Bone marrow (tissue), 2 donors: ENCODE data around the gene FGF22.
"Not testable (repeated sequence)": the region's sequence is repeated elsewhere in the genome, so short reads cannot be mapped to it uniquely, and the experiment has no call there.

ENCODE experiments used
- DNase-seq, 2 donors: peaks; one replicate each; lab custom pipeline; 2025; lab: John Stamatoyannopoulos, UW

Gene FGF22

DNA sequence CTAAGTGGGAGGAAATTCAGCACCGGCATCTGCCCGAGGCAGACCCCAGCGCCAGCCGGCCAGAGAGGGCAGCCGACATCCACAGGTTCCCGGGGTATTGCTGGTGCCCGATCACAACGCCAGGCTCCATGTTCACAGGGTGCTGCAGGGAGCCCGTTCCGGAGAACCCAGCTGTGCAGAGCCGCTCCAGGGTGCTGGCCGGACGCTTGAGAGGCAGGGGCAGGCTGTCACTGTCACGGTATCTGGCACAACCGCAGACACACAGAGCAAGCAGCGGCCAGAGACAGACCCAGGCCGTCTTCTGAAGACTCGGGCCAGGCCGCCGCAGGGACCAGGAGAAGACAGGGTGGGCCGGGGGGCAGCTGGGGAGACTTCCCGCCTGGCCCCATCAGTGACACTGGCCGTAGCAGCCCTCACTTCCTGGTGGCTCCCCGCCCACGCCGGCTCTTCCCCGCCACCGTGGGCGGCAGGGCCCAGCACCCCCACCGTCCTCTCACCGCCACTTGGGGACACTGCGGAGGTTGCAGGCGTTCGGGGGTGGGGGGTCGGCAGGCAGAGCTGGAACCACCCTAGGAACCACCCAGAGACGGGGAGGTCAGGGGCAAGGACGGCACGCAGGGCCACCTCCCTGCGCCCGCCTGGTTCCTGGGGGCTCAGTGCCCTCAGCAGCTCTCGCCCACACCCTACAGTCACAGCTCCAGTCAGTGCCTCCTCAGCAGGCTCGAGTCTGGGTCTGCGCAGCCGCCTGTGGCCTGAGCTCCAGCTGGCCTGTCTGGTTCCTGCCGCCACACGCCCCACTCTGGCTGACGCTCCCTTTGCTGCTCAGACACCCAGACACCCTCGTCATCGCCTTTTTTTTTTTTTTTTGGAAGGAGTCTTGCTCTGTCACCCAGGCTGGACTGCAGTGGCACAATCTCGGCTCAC, 19.5 kb downstream of the FGF22 start:
- no peak for DNase-seq

GRCh38 chr19:660793-661426, 21.2 kb downstream of the FGF22 start:
- DNase-seq, result no peak

- DNase-seq, result peak; percentile 16 to 55
Observed at GRCh38 chr19:661427-662196, 21.9 kb downstream of the FGF22 start.

DNA sequence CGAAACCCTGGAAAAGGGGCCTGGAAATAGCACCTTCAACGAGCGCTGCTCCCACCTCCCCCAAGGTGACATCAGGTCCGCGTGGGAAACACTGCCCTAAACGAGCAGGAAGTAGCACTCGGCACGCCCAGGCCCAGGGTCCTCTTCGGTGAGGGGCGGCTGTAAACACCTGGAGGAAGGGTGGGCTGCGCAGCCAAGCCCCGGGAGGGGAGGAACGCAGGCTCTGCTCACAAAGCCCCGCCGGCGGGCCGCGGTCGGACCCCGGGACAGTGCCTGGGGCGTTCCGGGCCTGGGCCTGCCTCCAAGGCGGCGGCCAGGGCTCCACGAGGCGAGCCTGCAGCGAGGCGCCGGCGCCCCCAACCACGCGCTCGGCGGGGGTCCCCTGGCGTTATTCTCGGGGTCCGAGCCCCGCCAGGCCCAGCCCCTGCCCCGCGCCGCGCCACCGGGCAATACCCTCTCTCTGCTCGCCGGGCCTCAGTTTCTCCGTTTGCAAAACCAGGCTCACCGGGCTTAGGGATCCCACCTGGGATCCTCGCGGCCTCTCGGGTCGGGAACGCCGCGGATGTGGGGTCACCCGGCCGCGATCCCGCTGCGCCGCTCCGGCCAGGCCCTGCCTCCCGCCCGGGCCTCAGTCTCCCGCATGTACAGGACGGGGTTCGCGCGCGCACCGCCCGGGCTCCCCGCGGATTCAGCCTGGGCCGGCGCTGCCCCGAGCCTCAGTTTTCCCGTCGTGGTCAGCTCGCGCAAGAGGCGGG, 22.7 kb downstream of the FGF22 start:
- peak in 1 of 2 donors; percentile 21 for DNase-seq

DNA sequence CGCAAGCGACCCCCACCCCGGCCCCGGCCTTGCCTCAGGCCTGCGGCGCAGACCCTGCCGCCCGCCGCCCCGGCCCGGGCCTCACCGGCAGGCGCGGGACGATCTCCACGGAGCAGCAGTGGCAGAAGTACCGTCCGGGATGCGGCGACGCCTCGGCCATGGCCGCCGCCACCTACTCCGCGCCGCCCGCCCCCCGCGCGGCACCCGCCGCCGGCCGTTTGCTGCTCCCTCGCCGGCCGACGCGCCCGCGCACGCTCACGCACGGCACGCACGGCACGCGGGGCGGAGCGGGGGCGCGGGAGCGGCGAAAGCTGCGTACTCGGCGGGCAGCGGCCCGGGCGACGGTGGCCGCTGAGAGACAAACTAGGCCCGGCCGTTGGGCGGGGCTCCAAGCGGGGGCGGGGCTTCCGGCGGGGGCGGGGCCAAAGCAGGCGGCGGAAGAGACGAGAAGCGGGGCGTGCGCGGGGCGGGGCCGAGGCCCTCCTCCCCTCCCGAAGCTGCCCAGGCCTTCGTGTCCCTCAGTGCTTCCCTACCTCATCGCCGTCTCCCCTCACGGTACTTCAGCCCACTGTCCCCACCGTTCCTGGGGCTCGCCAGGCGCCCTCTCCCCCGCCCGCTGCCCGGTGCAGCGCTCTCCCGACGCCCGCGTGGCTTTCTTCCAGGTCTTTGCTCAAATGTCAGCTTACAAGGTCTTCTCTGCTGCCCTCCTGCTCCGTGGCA, 23.4 kb downstream of the FGF22 start, which contains the start of gene RNF126:
RNF126 (minus strand) TSS at position 253 of the 720 bp plus-strand sequence; CDS start at position 160, 93 bp downstream.
- DNase-seq, result peak; percentile 79 to 92

DNA sequence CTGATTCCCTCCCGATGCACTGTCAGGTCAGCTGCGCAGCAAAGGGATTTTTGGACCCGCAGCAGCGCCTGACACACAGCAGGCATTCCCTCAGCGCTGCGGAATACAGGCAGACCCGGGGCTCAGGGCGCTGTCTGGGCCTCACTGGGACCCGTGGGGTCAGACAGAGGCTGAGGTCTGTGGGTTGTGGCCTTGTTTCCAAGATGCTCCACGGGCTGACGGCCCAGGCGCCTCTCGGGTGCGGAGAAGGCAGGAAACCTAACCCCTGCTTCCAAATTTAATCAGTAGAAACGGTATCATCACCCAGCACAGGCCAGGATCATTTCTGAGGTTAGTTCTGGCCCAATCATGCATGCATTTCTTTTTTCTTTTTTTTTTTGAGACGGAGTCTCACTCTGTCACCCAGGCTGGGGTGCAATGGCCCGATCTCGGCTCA, 24.0 kb downstream of the FGF22 start:
- no peak for DNase-seq

GRCh38 chr19:664913-665443, 25.3 kb downstream of the FGF22 start:
- DNase-seq, result peak; percentile 55 to 76

- not testable (repeated sequence) for DNase-seq
Observed at GRCh38 chr19:666985-667573, 27.4 kb downstream of the FGF22 start.

GRCh38 chr19:668675-669434, 29.2 kb downstream of the FGF22 start:
- DNase-seq, result peak in 1 of 2 donors; percentile 58

GRCh38 chr19:670609-671075, 31.0 kb downstream of the FGF22 start:
- DNase-seq, result no peak

DNA sequence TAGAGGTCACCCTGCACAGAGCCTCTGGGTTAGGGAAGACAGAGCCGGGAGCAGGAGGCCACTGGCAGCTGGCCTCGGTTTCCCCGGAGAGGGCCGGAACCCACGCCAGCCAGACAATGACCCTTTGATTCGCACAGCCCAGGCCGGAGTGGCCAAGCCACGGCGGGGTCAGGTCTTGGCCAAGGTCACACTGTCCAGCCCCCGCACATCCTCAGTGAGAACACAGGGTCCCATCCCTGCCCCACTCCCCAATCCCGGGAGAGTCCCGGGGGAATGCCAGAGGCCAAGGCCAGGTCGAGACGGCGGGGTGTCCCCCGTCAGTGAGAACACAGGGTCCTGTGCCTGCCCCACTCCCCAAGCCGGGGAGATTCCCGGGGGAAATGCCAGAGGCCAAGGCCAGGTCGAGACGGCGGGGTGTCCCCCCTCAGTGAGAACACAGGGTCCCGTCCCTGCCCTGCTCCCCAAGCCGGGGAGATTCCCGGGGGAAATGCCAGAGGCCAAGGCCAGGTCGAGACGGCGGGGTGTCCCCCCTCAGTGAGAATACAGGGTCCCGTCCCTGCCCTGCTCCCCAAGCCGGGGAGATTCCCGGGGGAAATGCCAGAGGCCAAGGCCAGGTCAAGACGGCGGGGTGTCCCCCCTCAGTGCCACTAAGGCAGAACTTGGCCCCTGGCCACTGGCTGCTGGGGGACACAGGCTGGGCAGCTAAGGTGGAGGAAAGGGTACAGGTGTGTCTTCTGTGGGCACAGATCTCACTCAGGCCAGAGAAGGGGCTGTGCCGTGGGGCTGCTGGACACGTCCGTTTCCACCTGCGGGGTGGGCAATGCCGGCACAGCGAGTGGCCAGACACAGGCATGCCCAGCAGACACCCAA, 34.8 kb downstream of the FGF22 start:
- no peak for DNase-seq

GRCh38 chr19:676007-676338, 36.3 kb downstream of the FGF22 start:
- DNase-seq, result no peak

DNA sequence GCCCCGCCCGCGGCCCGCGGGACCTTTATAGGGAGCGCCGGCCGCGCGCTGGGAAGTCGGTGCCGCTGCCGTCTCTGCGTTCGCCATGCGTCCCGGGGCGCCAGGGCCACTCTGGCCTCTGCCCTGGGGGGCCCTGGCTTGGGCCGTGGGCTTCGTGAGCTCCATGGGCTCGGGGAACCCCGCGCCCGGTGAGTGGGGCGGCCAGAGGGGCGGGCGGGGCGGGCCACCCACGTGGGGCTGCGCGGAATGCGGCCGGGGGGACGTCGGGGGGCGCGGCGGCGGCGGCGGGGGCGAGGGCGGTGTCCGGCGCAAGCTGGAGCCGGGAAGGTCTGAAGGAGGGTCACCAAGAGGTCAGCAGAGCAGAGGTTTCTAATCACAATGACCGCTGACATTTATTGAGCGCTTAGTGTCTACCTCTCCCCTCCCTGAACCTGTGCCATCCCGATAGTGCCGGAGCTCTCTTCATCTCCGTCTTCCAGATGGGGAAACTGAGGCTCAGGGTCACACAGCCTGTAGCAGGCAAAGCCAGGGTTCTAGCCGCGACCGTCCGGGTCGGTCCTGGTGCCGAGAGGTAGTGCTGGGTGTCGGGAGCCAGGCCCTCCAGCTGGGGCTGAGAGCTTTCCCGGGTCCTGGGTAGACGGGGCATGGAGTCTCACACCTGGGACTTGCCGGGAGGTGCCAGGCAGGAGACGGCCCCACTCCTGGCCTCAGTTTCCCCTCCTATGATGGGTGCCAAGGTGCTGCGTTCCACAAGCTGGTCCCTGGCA, 36.8 kb downstream of the FGF22 start, which contains the start of gene FSTL3:
FSTL3 (plus strand) TSS at position 54 of the 767 bp plus-strand sequence; CDS start at position 86, 32 bp downstream.
- no peak for DNase-seq

GRCh38 chr19:677201-677600, 37.5 kb downstream of the FGF22 start:
- DNase-seq, result no peak

GRCh38 chr19:677601-678436, 38.1 kb downstream of the FGF22 start:
- no peak for DNase-seq

GRCh38 chr19:678791-679388, 39.2 kb downstream of the FGF22 start:
- DNase-seq, result no peak
